Measurements from ENCODE around the gene PPP1R26. TPM values are rescaled to one million over a fixed set of nuclear protein-coding genes. Genes with fewer than 3 reads are reported as not detected.
"Not testable (repeated sequence)": the region's sequence is repeated elsewhere in the genome, so short reads cannot be mapped to it uniquely, and the experiment has no call there.

Gene PPP1R26
- total RNA-seq, 1 donor from 2014 or later = 27.9 TPM

DNA sequence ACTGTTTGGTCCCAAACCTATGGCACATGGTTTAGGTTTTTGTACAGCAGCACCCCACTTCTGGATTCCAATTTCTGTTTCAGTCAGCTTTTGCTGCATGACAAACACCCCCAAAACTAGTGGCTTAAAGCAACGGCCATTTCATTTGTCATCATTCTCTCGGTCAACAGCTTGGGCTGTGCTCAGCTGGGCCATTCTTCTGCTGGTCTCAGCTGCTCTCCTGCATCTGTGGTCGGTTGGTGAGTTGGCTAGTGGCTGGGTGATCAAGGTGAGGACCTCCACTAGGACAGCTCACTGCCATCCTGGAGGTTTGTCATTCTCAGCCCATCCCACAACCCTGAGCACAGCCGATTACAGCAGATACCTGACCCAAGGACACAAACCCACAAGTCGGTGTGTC lies 24.8 kb upstream of the PPP1R26 start:
- no peak for DNase-seq (ENCODE audit: low read depth)
- no peak overlapping the region for H3K4me3 ChIP-seq (ENCODE audit: low read depth, low read length)
- no peak for FAIRE-seq
- TF ChIP-seq, protein P1, sequence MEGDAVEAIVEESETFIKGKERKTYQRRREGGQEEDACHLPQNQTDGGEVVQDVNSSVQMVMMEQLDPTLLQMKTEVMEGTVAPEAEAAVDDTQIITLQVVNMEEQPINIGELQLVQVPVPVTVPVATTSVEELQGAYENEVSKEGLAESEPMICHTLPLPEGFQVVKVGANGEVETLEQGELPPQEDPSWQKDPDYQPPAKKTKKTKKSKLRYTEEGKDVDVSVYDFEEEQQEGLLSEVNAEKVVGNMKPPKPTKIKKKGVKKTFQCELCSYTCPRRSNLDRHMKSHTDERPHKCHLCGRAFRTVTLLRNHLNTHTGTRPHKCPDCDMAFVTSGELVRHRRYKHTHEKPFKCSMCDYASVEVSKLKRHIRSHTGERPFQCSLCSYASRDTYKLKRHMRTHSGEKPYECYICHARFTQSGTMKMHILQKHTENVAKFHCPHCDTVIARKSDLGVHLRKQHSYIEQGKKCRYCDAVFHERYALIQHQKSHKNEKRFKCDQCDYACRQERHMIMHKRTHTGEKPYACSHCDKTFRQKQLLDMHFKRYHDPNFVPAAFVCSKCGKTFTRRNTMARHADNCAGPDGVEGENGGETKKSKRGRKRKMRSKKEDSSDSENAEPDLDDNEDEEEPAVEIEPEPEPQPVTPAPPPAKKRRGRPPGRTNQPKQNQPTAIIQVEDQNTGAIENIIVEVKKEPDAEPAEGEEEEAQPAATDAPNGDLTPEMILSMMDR (IDR thresholded peaks at IDR 0.05; ENCODE audit: insufficient read depth, low read length, severe bottlenecking) = no peak
- no peaks in the 10 kb centered on the region for H3K36me3 ChIP-seq (ENCODE audit: control insufficient read depth, insufficient read depth, low read length)
- H3K27me3 ChIP-seq (ENCODE audit: control insufficient read depth, insufficient read depth, low read length) = peaks cover 1% of the 10 kb centered on the region

DNA sequence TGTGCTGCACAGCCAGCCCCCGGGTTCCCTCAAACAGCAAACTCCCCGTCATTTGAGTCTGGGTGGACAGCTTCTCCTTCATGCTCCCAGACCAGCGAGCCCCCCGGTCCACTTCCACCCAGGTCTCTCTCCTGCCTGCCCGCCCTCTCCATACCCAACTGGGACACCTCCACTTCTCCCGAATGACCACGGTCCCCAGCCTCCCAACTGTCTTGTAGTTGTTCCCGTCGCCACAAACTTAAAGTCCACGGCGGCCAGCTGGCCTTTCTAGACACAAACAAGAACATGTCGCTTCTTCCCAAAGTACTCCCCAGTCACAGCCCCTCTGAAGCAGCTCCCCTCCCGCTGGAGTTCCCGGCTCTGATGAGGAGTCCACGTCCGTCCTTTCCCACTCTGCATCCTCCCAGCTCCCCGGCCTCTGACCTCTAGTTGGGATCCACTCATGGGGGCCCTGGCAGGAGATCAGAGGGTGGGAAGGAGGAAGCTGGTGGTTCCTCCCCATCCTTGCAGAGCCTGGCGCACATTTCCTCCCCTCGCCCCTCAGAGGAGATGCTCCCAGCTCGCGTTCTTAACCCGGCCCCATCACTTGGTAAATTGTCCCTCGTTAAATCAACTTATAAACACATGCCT lies 24.1 kb upstream of the PPP1R26 start:
- TF ChIP-seq, protein P1 (IDR thresholded peaks at IDR 0.05; ENCODE audit: insufficient read depth, low read length, severe bottlenecking) = no peak
- Histone ChIP-seq H3K4me3 (ENCODE audit: low read depth, low read length) (no peak overlapping the region), H3K36me3 (ENCODE audit: control insufficient read depth, insufficient read depth, low read length) (no peaks in the 10 kb centered on the region), H3K27me3 (ENCODE audit: control insufficient read depth, insufficient read depth, low read length) (peaks cover 1% of the 10 kb centered on the region)
- FAIRE-seq (no peak), DNase-seq (ENCODE audit: low read depth) (no peak)

DNA sequence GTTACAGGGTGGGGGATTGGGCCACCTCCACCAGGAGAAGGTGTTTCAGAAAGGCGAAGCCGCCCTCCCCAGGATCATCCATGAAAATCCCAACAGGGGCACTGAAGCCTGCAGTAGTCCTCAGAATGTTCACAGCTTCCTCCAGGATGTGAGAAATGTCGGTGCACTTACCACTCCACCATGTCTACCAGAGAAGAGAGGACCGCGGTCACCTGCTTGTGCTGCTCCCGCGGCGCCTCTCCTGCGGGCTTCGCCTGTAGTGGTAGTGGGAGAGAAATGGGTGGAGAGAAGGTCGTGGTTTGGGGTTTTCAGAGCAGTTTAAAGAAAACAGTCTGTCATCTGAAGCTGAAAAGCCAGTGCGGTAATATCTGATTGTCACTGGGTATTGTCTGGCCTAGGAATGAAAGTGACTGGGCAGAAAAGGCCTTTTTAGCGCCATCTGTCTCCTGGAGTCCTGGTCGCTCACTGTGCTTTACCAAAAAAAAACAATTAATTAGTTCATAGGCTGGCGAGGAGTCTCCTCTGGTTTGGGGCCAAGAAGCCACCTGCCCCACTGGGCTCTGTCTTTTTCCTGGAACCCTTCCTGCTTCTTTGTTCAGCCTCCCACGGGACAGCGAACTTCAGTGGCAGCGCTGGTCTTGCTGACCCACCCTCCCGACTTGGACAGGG lies 23.0 kb upstream of the PPP1R26 start:
- DNase-seq (ENCODE audit: low read depth) (no peak), FAIRE-seq (no peak)
- Histone ChIP-seq H3K4me3 (ENCODE audit: low read depth, low read length) (no peak overlapping the region), H3K27me3 (ENCODE audit: control insufficient read depth, insufficient read depth, low read length) (peaks cover 1% of the 10 kb centered on the region), H3K36me3 (ENCODE audit: control insufficient read depth, insufficient read depth, low read length) (no peaks in the 10 kb centered on the region)
- TF ChIP-seq, protein P1 (IDR thresholded peaks at IDR 0.05; ENCODE audit: insufficient read depth, low read length, severe bottlenecking) = no peak

DNA sequence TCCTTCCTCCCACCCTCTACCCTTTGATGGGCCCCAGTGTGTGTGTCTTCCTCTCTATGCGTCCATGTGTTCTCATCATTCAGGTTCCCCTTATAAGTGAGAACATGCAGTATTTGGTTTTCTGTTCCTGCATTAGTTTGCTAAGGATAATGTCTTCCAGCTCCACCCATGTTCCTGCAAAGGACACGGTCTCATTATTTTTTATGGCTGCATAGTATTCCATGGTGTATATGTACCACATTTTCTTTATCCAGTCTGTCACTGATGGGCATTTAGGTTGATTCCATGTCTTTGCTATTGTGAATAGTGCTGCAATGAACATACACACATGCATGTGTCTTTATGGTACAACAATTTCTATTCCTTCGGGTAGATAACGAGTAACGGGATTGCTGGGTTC lies 21.1 kb upstream of the PPP1R26 start:
- not testable (repeated sequence) for H3K36me3 ChIP-seq (ENCODE audit: control insufficient read depth, insufficient read depth, low read length); H3K27me3 ChIP-seq (ENCODE audit: control insufficient read depth, insufficient read depth, low read length); FAIRE-seq; DNase-seq (ENCODE audit: low read depth); H3K4me3 ChIP-seq (ENCODE audit: low read depth, low read length)

DNA sequence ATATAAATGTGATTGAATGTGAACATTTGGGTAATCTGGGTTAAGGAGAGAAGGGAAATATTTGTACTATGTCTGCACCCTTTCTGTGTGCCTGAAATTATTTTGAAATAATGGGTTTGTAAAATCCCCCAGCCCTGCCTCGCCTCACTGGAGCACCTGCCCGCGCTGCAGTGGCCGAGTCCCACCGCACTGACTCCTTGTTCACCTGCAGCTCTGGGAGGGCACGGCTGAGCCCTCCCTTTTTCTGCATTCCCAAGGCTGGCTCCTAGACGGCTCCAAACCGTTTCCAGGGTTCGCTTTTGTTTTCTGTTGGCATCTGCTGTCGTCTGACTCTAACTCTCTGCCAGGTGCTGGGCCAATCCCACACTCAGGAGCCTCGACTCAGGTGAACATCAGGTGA lies 17.6 kb upstream of the PPP1R26 start:
- no peaks in the 10 kb centered on the region for H3K36me3 ChIP-seq (ENCODE audit: control insufficient read depth, insufficient read depth, low read length)
- TF ChIP-seq, protein P1 (IDR thresholded peaks at IDR 0.05; ENCODE audit: insufficient read depth, low read length, severe bottlenecking) = no peak
- no peaks in the 10 kb centered on the region for H3K27me3 ChIP-seq (ENCODE audit: control insufficient read depth, insufficient read depth, low read length)
- DNase-seq (ENCODE audit: low read depth) (no peak), FAIRE-seq (no peak)
- H3K4me3 ChIP-seq (ENCODE audit: low read depth, low read length) = no peak overlapping the region

DNA sequence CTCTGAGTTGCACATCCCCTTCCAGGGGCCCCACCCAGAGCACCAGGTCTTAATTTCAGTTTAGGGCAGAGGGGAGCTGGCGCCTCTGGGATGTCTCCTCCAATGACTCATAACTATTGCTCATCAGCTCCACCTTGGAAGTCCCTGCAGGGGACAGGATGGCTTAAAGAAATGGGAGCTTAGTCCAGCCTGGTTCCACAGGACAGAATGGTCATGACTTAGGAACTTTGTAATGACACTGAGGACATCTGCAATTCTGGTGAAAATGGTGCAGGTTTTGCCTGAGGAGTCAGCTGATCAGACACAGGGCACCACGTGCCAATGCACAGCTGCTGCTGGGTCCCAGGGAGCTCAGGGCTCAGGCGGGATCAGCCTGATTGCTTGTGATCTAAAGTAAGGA lies 16.4 kb upstream of the PPP1R26 start:
- TF ChIP-seq, protein P1 (IDR thresholded peaks at IDR 0.05; ENCODE audit: insufficient read depth, low read length, severe bottlenecking) = no peak
- Histone ChIP-seq H3K4me3 (ENCODE audit: low read depth, low read length) (no peak overlapping the region), H3K27me3 (ENCODE audit: control insufficient read depth, insufficient read depth, low read length) (no peaks in the 10 kb centered on the region), H3K36me3 (ENCODE audit: control insufficient read depth, insufficient read depth, low read length) (no peaks in the 10 kb centered on the region)
- no peak for FAIRE-seq
- DNase-seq (ENCODE audit: low read depth) = peak; percentile 52

All from bronchial epithelial cell (primary cell).